Cerebellar cortex (tissue), 1 donor: ENCODE results near the gene ANO5.

Experiments used
- DNase-seq: peaks from one replicate; pipeline ENCODE4 v3.0.0-alpha.2; 2015; ENCODE audit warnings: low spot score

The ANO5 gene

GRCh38 chr11:22192642-22193347, at the start of gene ANO5:
Gene ANO5, plus strand, starts transcription at chr11:22193085. Its CDS starts 408 bp downstream, at chr11:22193493.
- DNase-seq = peak; percentile 7

DNA sequence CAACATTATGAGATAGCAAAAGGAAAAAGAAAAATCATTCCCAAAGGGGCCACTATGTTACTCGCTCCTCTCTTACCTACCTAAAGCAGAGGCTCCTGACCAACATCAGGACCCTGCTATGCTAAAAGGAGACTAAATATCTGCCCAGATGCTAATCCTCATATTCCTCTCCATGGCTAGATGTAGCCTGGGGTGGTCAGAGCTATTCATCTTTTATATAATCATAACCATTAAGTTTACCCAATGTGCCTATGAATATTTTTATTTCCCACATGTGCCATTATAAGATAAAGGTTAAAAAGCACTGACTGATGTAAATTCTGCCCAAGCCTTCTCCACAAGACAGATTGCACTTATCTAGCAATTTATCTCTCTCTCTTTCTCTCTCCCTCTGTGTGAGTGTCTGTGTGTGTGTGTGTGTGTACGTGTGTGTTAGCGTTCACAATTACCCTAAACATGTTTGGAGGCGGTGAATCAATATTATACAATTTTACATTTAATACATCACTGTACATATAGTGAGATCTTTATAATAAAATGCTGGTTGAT, 41.2 kb upstream of the ANO5 start:
- no peak for DNase-seq

DNA sequence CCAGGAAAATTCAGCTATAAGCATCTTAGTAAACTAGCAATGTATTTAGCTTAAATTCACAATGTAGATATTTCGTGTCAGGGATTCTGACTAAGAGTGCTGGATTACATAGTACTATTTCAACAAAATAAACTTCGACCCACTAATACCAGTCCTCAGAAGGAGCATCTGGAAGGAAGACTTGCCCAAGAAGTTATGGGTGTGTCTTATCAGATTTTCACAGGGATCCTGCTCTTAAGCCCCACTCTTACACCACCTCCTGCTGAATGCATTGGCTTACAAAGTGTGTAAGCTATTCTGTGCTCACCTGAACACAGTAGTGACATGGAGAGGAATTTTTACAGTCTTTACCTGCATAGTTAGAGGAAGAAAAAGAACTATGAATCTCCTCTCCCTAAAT, 35.4 kb upstream of the ANO5 start:
- DNase-seq = no peak

DNA sequence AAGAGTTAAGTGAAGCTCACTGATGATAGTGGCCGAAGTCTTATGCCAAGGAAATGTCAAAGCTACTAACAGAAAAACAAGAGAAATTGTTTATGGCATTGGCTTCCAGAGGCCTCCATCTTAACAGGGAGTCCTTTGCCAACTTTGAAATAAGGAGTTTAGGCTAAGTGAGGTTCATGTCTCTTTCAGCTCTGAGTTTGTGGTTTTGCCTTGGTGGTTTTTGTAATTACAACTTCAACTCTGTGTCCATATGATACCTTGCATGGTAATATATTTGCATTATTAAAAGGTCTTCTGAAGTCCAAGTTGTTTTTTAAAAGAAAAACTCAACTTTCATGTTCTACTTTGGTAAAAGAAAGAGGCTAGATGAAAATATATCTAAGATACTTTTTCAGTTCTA, 31.4 kb upstream of the ANO5 start:
- DNase-seq = no peak

DNA sequence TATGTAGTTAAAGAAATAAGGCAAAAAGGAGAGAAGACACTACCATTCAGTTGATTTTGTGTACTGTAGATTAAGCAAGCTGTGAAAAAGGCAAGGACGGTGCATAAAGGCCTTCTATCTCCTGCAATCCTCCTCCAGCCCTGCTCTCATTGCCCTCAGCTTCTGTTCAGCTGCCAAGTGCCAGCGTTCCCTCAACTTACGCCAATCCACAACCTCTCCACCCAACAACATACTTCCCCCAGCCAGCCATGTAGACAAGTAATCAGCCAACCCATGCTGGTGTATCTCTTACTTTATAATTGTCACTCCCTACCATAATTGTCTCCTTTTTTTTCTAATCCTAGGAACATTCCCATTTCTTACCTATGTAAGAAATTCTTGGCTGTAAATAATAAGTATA, 30.1 kb upstream of the ANO5 start:
- no peak for DNase-seq

DNA sequence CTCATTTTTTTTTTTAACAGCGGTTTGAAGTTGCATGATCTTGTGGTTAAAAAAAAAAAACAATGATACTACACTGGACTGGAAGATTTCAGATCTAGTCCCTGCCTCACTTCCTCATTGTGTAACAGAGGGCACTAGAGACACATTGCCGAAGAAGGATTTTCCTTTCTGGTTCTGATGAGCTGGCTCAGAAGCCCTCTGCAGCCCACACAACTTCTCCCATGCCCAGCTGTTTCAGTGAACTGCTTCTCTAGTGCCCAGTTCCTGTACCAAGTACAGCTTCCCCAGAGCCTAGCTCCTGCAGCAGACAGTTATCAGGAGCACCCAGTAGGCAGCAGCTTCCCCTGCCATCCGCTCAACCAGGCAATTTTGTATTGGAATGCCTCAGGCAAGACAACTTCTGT, 29.5 kb upstream of the ANO5 start:
- no peak for DNase-seq

GRCh38 chr11:22165087-22165486, 27.8 kb upstream of the ANO5 start:
- no peak for DNase-seq

DNA sequence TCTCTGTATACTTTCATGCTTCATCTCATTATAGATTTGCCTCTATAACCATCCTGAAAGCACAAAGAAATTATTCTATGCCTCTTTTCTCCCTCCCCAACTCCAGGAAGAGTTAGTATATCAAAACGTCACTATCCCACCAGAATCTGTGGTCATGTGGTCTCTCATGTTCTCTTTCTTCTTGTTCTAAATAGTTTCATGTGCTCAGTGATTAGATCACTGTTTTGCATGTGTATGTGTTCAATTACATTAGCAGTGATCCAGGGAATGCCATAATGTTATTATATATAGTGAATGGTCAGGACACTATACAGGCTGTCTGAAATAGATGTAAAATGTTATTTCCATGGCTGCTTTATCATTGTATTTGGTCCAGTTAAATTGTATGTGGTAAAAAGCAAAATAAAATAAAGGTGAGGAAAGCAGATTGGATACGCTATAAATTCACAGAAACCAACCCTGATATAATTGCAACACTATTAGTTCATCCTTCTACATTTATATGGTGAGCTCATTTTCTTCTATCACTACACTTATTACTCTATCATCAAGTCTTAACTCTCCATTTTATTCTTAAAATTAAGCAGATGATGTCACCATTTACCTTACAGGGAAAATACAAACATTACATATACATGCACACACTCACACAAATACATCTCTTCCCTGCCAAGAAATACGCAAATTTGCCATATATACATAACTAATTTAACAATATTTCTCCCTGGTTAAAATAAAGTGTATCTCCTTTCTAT, 26.9 kb upstream of the ANO5 start:
- DNase-seq = no peak

DNA sequence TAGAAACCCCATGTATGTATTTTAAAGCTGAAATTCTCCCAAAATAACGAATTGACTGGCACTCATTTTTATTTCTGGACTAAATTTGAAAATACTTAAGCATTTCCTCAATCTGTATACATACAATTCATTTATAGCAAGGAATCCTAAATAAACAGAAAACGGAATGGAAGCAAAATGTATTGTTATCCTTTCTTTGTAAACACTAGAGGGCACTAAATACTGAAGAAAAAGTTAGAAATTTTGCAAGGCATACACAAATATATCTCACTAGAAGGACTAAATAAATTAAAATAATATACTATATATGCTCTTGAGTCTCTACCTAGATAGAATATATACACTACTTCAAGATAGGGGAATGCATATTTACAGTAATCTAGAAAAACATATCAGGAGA, 23.1 kb upstream of the ANO5 start:
- no peak for DNase-seq

DNA sequence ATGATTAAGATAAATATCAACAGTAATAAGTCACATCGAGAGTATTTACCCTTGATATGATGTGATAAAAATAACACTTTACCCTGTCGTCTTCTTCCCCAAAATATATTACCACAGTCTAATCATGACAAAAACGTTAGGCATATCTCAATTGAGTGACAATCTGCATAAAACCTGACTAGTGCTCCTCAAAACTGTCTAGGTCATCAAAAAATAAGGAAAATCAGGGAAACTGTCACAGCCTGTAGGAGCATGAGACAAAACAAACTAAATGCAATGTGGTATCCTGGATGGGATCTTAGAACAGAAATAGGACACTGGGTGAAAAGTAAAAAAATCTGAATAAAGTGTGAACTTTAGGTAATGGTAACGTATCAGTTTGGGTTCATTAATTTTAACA, 19.4 kb upstream of the ANO5 start:
- DNase-seq = no peak

DNA sequence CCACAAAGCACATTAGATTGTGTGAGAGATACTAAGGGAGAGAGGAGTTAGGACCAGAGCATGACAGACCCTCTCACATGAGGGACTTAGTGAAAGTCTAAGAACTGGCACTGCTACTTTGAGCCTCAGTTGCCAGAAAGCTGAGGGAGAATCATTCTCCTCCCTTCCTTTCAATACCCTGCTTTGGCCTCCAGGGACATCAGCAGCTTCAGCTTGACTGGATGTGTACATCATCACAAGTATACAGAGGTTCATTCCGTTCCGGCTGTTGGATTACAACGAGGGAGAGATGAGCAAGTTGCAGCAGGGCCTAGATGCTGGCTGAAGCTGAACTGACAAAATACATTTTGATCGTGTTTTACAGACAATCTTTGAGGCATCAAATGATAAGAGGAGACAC, 15.7 kb upstream of the ANO5 start:
- no peak for DNase-seq

- DNase-seq = no peak
Observed at GRCh38 chr11:22179626-22180025, 13.3 kb upstream of the ANO5 start.

GRCh38 chr11:22180131-22180530, 12.8 kb upstream of the ANO5 start:
- no peak for DNase-seq

DNA sequence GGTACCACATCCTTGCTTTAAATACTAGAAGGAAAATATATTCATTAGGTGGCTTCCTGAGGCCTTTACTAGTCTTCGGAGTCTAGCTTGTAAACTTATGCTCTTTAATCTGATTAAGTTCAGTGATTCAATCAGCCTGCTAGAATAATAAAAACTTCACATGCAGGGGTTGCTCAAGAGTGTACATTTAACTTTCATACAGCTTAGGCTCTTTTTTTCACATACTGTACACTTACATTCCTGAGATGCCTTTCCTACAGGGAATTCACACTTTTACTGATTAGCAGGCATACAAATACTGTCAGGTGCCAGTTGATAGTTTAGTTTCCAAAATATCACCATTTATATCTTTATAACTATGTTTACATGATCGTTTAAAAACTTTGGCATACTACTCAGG, 3.2 kb upstream of the ANO5 start:
- DNase-seq = no peak

DNA sequence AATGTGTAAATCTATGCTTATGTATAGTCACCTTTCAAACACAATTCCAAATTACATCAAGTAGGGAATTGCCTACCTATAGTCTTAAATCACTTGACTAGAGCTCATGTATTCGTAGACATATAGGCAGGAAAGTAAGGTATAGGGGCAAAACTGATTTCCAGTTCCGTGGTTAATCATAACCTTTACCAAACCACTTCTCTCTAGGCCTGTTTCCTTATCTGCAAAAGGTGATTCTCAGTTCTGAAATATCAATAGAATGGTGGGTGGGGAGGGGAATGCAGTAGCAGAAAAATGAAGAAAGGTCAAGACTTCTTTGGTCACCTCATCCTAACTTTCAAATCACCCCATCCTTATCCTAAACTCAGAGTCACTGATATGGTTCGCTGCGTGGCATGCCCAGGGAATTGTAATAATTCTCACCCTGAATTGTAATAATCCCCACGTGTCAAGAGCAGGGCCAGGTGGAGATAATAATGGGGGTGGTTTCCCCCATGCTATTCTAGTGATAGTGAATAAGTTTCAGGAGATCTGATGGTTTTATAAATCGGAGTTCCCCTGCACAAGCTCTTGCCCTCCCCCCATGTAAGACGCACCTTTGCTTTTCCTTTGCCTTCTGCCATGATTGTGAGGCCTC, 1.9 kb upstream of the ANO5 start:
- no peak for DNase-seq

- no peak for DNase-seq
Observed at GRCh38 chr11:22192289-22192641, 620 bp upstream of the ANO5 start.

- DNase-seq = peak; percentile 7
Observed at GRCh38 chr11:22193348-22194051, 615 bp downstream of the ANO5 start.

- no peak for DNase-seq
Observed at GRCh38 chr11:22194306-22194705, 1.4 kb downstream of the ANO5 start.

GRCh38 chr11:22194907-22195306, 2.0 kb downstream of the ANO5 start:
- no peak for DNase-seq

GRCh38 chr11:22197139-22198005, 4.5 kb downstream of the ANO5 start:
- no peak for DNase-seq

GRCh38 chr11:22199243-22199642, 6.4 kb downstream of the ANO5 start:
- DNase-seq = no peak
